Measurements from ENCODE around the gene TMEM107. TPM values are rescaled to one million over a fixed set of nuclear protein-coding genes. Genes with fewer than 3 reads are reported as not detected.

The TMEM107 gene
- total RNA-seq, 1 donor from 2014 or later = 12.8 TPM

GRCh38 chr17:8163978-8164814, 12.0 kb downstream of the TMEM107 start:
- Mint-ChIP-seq H3K36me3 (ENCODE audit: unreplicated experiment) (no peaks in the 10 kb centered on the region), H3K4me1 (ENCODE audit: low read depth, unreplicated experiment) (peaks cover 28% of the 10 kb centered on the region), H3K4me3 (ENCODE audit: unreplicated experiment) (peak overlapping the region; percentile 89), H3K27ac (ENCODE audit: unreplicated experiment) (peak overlapping the region; percentile 92), H3K27me3 (ENCODE audit: unreplicated experiment) (peaks cover 6% of the 10 kb centered on the region), H3K9me3 (ENCODE audit: unreplicated experiment) (peaks cover 10% of the 10 kb centered on the region)
- DNase-seq = peak; percentile 47
- TF ChIP-seq CTCF (IDR thresholded peaks at IDR 0.05; ENCODE audit: partially characterized antibody, unreplicated experiment) = no peak

- Mint-ChIP-seq H3K4me3 (ENCODE audit: unreplicated experiment) (peak overlapping the region; percentile 89), H3K4me1 (ENCODE audit: low read depth, unreplicated experiment) (peaks cover 28% of the 10 kb centered on the region), H3K9me3 (ENCODE audit: unreplicated experiment) (peaks cover 10% of the 10 kb centered on the region), H3K36me3 (ENCODE audit: unreplicated experiment) (no peaks in the 10 kb centered on the region), H3K27me3 (ENCODE audit: unreplicated experiment) (peaks cover 6% of the 10 kb centered on the region), H3K27ac (ENCODE audit: unreplicated experiment) (peak overlapping the region; percentile 92)
- DNase-seq = peak; percentile 88
- TF ChIP-seq CTCF (IDR thresholded peaks at IDR 0.05; ENCODE audit: partially characterized antibody, unreplicated experiment) = no peak
These were observed 12.9 kb downstream of the TMEM107 start for GRCh38 chr17:8162997-8163977.

GRCh38 chr17:8162233-8162996, 13.8 kb downstream of the TMEM107 start, which contains the start of gene VAMP2:
Gene VAMP2 (minus strand): TSS chr17:8162948. CDS start chr17:8162879, 69 bp downstream.
- peaks cover 6% of the 10 kb centered on the region for H3K27me3 Mint-ChIP-seq (ENCODE audit: unreplicated experiment)
- H3K27ac Mint-ChIP-seq (ENCODE audit: unreplicated experiment) = peak within 1 kb of the TSS; percentile 92
- peaks cover 10% of the 10 kb centered on the region for H3K9me3 Mint-ChIP-seq (ENCODE audit: unreplicated experiment)
- no peaks in the 10 kb centered on the region for H3K36me3 Mint-ChIP-seq (ENCODE audit: unreplicated experiment)
- DNase-seq = no peak
- peaks cover 28% of the 10 kb centered on the region for H3K4me1 Mint-ChIP-seq (ENCODE audit: low read depth, unreplicated experiment)
- peak within 1 kb of the TSS; percentile 89 for H3K4me3 Mint-ChIP-seq (ENCODE audit: unreplicated experiment)
- no peak for TF ChIP-seq CTCF (IDR thresholded peaks at IDR 0.05; ENCODE audit: partially characterized antibody, unreplicated experiment)

GRCh38 chr17:8161289-8162232, 14.6 kb downstream of the TMEM107 start:
- DNase-seq = no peak
- H3K4me3 Mint-ChIP-seq (ENCODE audit: unreplicated experiment) = peak overlapping the region; percentile 83
- peak overlapping the region; percentile 64 for H3K27ac Mint-ChIP-seq (ENCODE audit: unreplicated experiment)
- H3K4me1 Mint-ChIP-seq (ENCODE audit: low read depth, unreplicated experiment) = peaks cover 28% of the 10 kb centered on the region
- peaks cover 6% of the 10 kb centered on the region for H3K27me3 Mint-ChIP-seq (ENCODE audit: unreplicated experiment)
- TF ChIP-seq CTCF (IDR thresholded peaks at IDR 0.05; ENCODE audit: partially characterized antibody, unreplicated experiment) = no peak
- H3K36me3 Mint-ChIP-seq (ENCODE audit: unreplicated experiment) = no peaks in the 10 kb centered on the region
- peaks cover 10% of the 10 kb centered on the region for H3K9me3 Mint-ChIP-seq (ENCODE audit: unreplicated experiment)

All from glutamatergic neuron (in vitro differentiated cells).